A673 (cell line): Measurements from ENCODE around the gene ELFN1. TPM values are rescaled to one million over a fixed set of nuclear protein-coding genes. Genes with fewer than 3 reads are reported as not detected.

ENCODE experiments used
- BruUV-seq: library from RNA; stranded (reverse); fragments of 400-500 nt; replicated peaks from 2 replicates; lab custom pipeline; 2021; lab: Mats Ljungman, UMichigan
- CTCF ChIA-PET: fragments of 300-600 bp; sonication (Branson Sonifier 250); formaldehyde crosslinking; loops from one replicate; lab custom pipeline; 2022; ENCODE audit warnings: antibody characterized with exemption; lab: Charles Lee
- POLR2A ChIA-PET: fragments of 300-600 bp; sonication (Branson Sonifier 250); formaldehyde crosslinking; loops from one replicate; lab custom pipeline; 2022; ENCODE audit warnings: antibody characterized with exemption; ENCODE audit not compliant: low non-redundant PET; lab: Charles Lee
- DNase-seq: peaks from one replicate; pipeline ENCODE4 v3.0.0-alpha.2; 2015; ENCODE audit warnings: low spot score
- H3K27ac ChIP-seq: fragments of 200-600 bp; sonication (generic); 2 replicates; pipeline ENCODE4 v1.5.1; 2016; ENCODE audit warnings: mixed run types, low read depth, mild to moderate bottlenecking, mixed read lengths, antibody characterized with exemption, low read length; ENCODE audit not compliant: poor library complexity, severe bottlenecking
- H3K27me3 ChIP-seq: fragments of 200-600 bp; sonication (generic); replicated peaks from 2 replicates; pipeline ENCODE4 v1.6.1; 2017; ENCODE audit warnings: mixed run types, low read depth, mild to moderate bottlenecking, mixed read lengths, antibody characterized with exemption, low read length; ENCODE audit not compliant: insufficient read depth, poor library complexity
- H3K36me3 ChIP-seq: fragments of 200-600 bp; sonication (generic); 2 replicates; pipeline ENCODE4 v1.6.1; 2016; ENCODE audit warnings: mixed run types, mild to moderate bottlenecking, mixed read lengths, antibody characterized with exemption, low read length; ENCODE audit not compliant: insufficient read depth, poor library complexity, severe bottlenecking
- H3K4me1 ChIP-seq: fragments of 200-600 bp; sonication (generic); 2 replicates; pipeline ENCODE4 v1.6.1; 2017; ENCODE audit warnings: mixed run types, mild to moderate bottlenecking, mixed read lengths, antibody characterized with exemption, low read length; ENCODE audit not compliant: insufficient read depth, poor library complexity, severe bottlenecking
- H3K4me3 ChIP-seq: fragments of 200-600 bp; sonication (generic); 2 replicates; pipeline ENCODE4 v1.5.1; 2016; ENCODE audit warnings: low read depth, mixed run types, mild to moderate bottlenecking, mixed read lengths, low read length; ENCODE audit not compliant: poor library complexity, severe bottlenecking
- H3K9me3 ChIP-seq: fragments of 200-600 bp; sonication (generic); 2 replicates; pipeline ENCODE4 v1.6.1; 2016; ENCODE audit warnings: mixed run types, low read depth, mild to moderate bottlenecking, mixed read lengths, antibody characterized with exemption, low read length; ENCODE audit not compliant: poor library complexity, severe bottlenecking
- EZH2 ChIP-seq: fragments of 200-600 bp; sonication (generic); IDR thresholded peaks from 2 replicates; pipeline ENCODE4 v1.6.1; 2017; ENCODE audit warnings: borderline replicate concordance, low read depth, mild to moderate bottlenecking, mixed read lengths, antibody characterized with exemption, low read length; ENCODE audit not compliant: poor library complexity, severe bottlenecking
- intact Hi-C: fragments of 100-400 bp; cut with micrococcal nuclease; formaldehyde crosslinking; loops from one replicate; pipeline ENCODE4 v1.10.0; 2022; ENCODE audit not compliant: unreplicated experiment
- total RNA-seq: library from RNA; stranded (reverse); gene quantifications from 2 replicates; pipeline ENCODE4 v1.2.3, GENCODE V29; 2021
- TF ChIP-seq, protein P1 (sequence below): fragments of 300-800, 200-600 bp; sonication (generic); conservative IDR thresholded peaks from 2 replicates; pipeline ENCODE4 v1.5.1; 2017; ENCODE audit warnings: low read depth, mild to moderate bottlenecking, antibody characterized with exemption, low read length, moderate library complexity, mixed read lengths

ELFN1 gene
- total RNA-seq, 1 experiment from 2014 or later = not detected

DNA sequence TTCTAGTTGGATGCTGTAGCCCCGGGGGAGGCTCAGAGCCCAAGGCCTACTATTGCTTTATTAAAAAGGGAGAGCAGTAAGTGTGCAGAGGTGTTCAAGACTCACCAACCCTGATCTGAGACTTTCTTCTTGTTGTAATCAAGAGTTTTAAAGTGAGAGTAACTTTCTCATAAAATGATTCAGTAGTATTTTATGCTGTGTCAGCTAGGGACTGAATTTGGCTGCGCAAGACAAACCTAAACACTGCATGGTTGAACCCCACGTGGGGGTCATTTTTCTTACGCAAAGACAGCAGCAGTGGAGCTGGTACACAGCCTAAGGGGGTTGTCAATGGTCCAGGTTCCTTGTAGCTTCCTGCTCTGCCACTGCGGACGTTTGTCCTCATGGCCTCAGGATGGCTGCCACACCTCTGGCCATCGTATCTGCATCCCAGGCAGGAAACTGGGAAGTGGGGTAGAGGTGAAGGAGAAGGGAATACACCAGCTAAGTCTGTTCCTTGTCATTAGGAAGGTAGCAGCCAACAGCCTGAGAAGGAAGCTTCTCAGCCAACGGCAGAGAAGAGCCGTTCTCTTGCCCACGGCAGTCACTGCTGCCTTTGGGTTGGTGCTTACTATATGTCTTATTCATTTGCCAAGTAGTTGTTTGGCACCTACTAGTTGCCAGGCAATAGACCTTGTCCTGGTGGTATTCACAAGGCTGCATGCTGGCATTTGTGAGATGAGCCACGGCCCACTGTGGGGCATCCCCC, 44.7 kb downstream of the ELFN1 start:
- Histone ChIP-seq H3K9me3 (peaks cover 4% of the 10 kb centered on the region), H3K27ac (no peak overlapping the region), H3K27me3 (no peaks in the 10 kb centered on the region), H3K4me1 (no peaks in the 10 kb centered on the region), H3K36me3 (no peaks in the 10 kb centered on the region), H3K4me3 (no peak overlapping the region)
- POLR2A ChIA-PET = no interaction called here
- TF ChIP-seq, protein P1, sequence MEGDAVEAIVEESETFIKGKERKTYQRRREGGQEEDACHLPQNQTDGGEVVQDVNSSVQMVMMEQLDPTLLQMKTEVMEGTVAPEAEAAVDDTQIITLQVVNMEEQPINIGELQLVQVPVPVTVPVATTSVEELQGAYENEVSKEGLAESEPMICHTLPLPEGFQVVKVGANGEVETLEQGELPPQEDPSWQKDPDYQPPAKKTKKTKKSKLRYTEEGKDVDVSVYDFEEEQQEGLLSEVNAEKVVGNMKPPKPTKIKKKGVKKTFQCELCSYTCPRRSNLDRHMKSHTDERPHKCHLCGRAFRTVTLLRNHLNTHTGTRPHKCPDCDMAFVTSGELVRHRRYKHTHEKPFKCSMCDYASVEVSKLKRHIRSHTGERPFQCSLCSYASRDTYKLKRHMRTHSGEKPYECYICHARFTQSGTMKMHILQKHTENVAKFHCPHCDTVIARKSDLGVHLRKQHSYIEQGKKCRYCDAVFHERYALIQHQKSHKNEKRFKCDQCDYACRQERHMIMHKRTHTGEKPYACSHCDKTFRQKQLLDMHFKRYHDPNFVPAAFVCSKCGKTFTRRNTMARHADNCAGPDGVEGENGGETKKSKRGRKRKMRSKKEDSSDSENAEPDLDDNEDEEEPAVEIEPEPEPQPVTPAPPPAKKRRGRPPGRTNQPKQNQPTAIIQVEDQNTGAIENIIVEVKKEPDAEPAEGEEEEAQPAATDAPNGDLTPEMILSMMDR = no peak
- no peak for TF ChIP-seq EZH2
- CTCF ChIA-PET = no interaction called here
- no peak for DNase-seq
- BruUV-seq = no TSS peak
- intact Hi-C loops = no loop called here

DNA sequence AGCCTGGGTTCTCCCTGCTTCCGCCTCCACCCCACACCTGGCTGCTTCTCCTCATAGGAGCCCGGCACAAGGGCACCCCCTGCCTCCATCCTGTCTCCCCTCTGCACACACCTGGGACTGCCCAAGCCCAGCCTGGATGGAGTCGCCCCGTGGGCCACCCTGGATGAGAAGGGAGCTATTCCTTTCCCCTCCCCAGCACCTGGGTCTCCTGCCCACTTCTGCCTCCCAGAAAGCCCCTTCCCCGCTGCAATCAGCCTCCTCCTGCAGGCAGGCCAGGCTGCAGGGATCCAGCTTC, 45.2 kb downstream of the ELFN1 start:
- DNase-seq = no peak
- H3K27ac ChIP-seq = no peak overlapping the region
- no peak for TF ChIP-seq EZH2
- TF ChIP-seq, protein P1 = no peak
- no peaks in the 10 kb centered on the region for H3K4me1 ChIP-seq
- CTCF ChIA-PET = no interaction called here
- intact Hi-C loops = no loop called here
- POLR2A ChIA-PET = no interaction called here
- H3K9me3 ChIP-seq = peaks cover under 1% of the 10 kb centered on the region
- H3K36me3 ChIP-seq = no peaks in the 10 kb centered on the region
- no peak overlapping the region for H3K4me3 ChIP-seq
- no TSS peak for BruUV-seq
- no peaks in the 10 kb centered on the region for H3K27me3 ChIP-seq

DNA sequence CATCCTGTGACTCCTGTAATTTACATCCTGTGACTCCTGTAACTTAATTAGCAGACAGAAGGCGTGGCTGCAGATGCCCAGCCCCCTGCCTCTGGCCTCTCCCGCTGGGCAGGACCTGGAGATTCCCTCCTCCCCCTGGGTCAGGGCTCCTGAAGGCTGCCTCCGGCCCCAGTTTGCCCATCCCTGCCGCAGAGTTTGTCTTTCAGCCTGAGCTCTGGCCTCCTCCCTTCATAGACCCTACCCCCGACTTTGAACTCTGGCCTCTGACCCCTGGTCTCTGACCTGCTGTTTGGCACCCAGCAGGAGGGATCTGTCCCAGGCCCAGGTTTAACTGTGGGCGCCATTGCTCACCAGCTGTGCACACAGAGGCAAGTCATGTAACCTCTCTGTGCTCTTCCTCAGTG, 45.6 kb downstream of the ELFN1 start:
- Histone ChIP-seq H3K27ac (no peak overlapping the region), H3K27me3 (no peaks in the 10 kb centered on the region), H3K4me1 (no peaks in the 10 kb centered on the region), H3K4me3 (no peak overlapping the region), H3K9me3 (no peaks in the 10 kb centered on the region), H3K36me3 (no peaks in the 10 kb centered on the region)
- ChIA-PET CTCF (no interaction called here), POLR2A (no interaction called here)
- intact Hi-C loops = no loop called here
- no TSS peak for BruUV-seq
- DNase-seq = no peak
- TF ChIP-seq, protein P1 = no peak
- TF ChIP-seq EZH2 = no peak
